GM19467 (cell line): Measurements from ENCODE around the gene GORASP1.
A peak's percentile ranks its signal among the peaks of the same experiment; 100 is the strongest.

ENCODE experiments used
- ATAC-seq: cut with Tn5 transposase; IDR thresholded peaks from one replicate; pipeline ENCODE4 v1.9.1; 2021; ENCODE audit warnings: mild to moderate bottlenecking, moderate library complexity; ENCODE audit not compliant: unreplicated experiment

Gene GORASP1

GRCh38 chr3:39126532-39127071 is 19.2 kb upstream of the GORASP1 start:
- no peak for ATAC-seq

- ATAC-seq = no peak
These were observed 18.5 kb upstream of the GORASP1 start for GRCh38 chr3:39125841-39126500.

- ATAC-seq = no peak
These were observed 17.7 kb upstream of the GORASP1 start for GRCh38 chr3:39124876-39125840.

- no peak for ATAC-seq
These were observed 15.4 kb upstream of the GORASP1 start for GRCh38 chr3:39122813-39123212.

GRCh38 chr3:39121621-39122020 is 14.2 kb upstream of the GORASP1 start:
- no peak for ATAC-seq

GRCh38 chr3:39118931-39119660 is 11.7 kb upstream of the GORASP1 start:
- ATAC-seq = no peak

GRCh38 chr3:39118079-39118478 is 10.7 kb upstream of the GORASP1 start:
- no peak for ATAC-seq

GRCh38 chr3:39115870-39116269 is 8.4 kb upstream of the GORASP1 start:
- ATAC-seq = no peak

- ATAC-seq = no peak
These were observed 7.0 kb upstream of the GORASP1 start for GRCh38 chr3:39114456-39114855.

- ATAC-seq = no peak
These were observed 5.9 kb upstream of the GORASP1 start for GRCh38 chr3:39113291-39113690.

- ATAC-seq = no peak
These were observed 5.1 kb upstream of the GORASP1 start for GRCh38 chr3:39112535-39112934.

GRCh38 chr3:39112113-39112512 is 4.7 kb upstream of the GORASP1 start:
- no peak for ATAC-seq

- ATAC-seq = no peak
These were observed 2.7 kb upstream of the GORASP1 start for GRCh38 chr3:39110041-39110639.

- no peak for ATAC-seq
These were observed 1.7 kb upstream of the GORASP1 start for GRCh38 chr3:39109086-39109485.

GRCh38 chr3:39108200-39108710 is 828 bp upstream of the GORASP1 start:
- peak; percentile 80 for ATAC-seq

- ATAC-seq = no peak
These were observed 508 bp downstream of the GORASP1 start for GRCh38 chr3:39106851-39107387.

- no peak for ATAC-seq
These were observed 1.1 kb downstream of the GORASP1 start for GRCh38 chr3:39106281-39106811.

GRCh38 chr3:39105687-39106063 is 1.8 kb downstream of the GORASP1 start:
- ATAC-seq = no peak

GRCh38 chr3:39104961-39105686 is 2.3 kb downstream of the GORASP1 start:
- no peak for ATAC-seq
